LNCaP clone FGC (cell line): ENCODE data around the gene GJB6.
A peak's percentile ranks its signal among the peaks of the same experiment; 100 is the strongest.

Experiments
- DNase-seq: peaks from one replicate; pipeline ENCODE4 v3.0.0-alpha.2; 2011; ENCODE audit warnings: low read depth
- H3K4me3 ChIP-seq: 2 replicates; pipeline ENCODE4 v1.5.1; 2011; ENCODE audit warnings: mild to moderate bottlenecking, low read depth, low read length, control low read depth
- CTCF ChIP-seq: IDR thresholded peaks from 2 replicates; pipeline ENCODE4 v1.5.1; 2012; ENCODE audit warnings: mild to moderate bottlenecking; ENCODE audit not compliant: control insufficient read depth, insufficient read depth; ENCODE audit errors: extremely low read depth

The GJB6 gene

GRCh38 chr13:20264271-20265018 lies 32.3 kb upstream of the GJB6 start:
- no peak overlapping the region for H3K4me3 ChIP-seq
- no peak for DNase-seq
- no peak for TF ChIP-seq CTCF

- no peak overlapping the region for H3K4me3 ChIP-seq
- no peak for TF ChIP-seq CTCF
- DNase-seq = no peak
Observed at GRCh38 chr13:20263393-20264044, 31.4 kb upstream of the GJB6 start.

- H3K4me3 ChIP-seq = no peak overlapping the region
- no peak for TF ChIP-seq CTCF
- DNase-seq = no peak
Observed at GRCh38 chr13:20258963-20259288, 26.8 kb upstream of the GJB6 start.

GRCh38 chr13:20258208-20258962 lies 26.3 kb upstream of the GJB6 start:
- no peak for DNase-seq
- no peak for TF ChIP-seq CTCF
- H3K4me3 ChIP-seq = peak overlapping the region; percentile 3; the same call in 1 of the 2 replicates

- TF ChIP-seq CTCF = no peak
- no peak for DNase-seq
- no peak overlapping the region for H3K4me3 ChIP-seq
Observed at GRCh38 chr13:20254076-20254475, 22.0 kb upstream of the GJB6 start.

GRCh38 chr13:20249913-20250312 lies 17.8 kb upstream of the GJB6 start:
- no peak overlapping the region for H3K4me3 ChIP-seq
- no peak for DNase-seq
- TF ChIP-seq CTCF = no peak
